GM12891 (cell line): Measurements from ENCODE around the gene ST6GALNAC3.

Experiments used
- POLR2A ChIP-seq: IDR thresholded peaks from 2 replicates; pipeline ENCODE4 v1.6.1; 2011; ENCODE audit warnings: low read depth, low read length, control low read depth
- POLR2AphosphoS5 ChIP-seq: IDR thresholded peaks from 2 replicates; pipeline ENCODE4 v1.6.1; 2011; ENCODE audit warnings: low read depth, low read length, control low read depth
- SPI1 ChIP-seq: IDR thresholded peaks from 2 replicates; pipeline ENCODE4 v1.6.1; 2011; ENCODE audit warnings: low read depth, low read length, control low read depth
- TAF1 ChIP-seq: IDR thresholded peaks from 2 replicates; pipeline ENCODE4 v1.6.1; 2011; ENCODE audit warnings: low read depth, low read length, control low read depth

DNA sequence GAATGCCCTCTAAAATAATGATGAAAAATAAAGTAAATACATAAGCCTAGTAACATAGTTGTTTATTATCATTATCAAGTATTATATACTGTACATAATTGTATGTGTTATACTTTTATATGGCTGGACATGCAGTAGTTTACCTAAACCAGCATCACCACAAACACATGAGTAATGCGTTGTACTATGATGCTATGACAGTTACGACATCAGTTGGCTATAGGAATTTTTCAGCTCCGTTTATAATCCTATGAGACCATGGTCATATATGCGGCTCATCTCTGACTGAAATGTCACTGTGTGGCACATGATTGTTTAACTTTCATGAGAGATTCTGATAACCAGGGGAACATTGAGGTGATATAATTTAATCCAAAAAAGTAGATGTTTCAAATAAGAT is 352.1 kb downstream of the ST6GALNAC3 start:
- TF ChIP-seq POLR2A (no peak), POLR2AphosphoS5 (no peak), SPI1 (no peak), TAF1 (no peak)
